Neural cell (in vitro differentiated cells): Measurements from ENCODE around the gene APOB.

Source experiments
- EP300 ChIP-seq: fragments of 450-650 bp; conservative IDR thresholded peaks from 2 replicates; pipeline ENCODE4 v1.6.1; 2014; ENCODE audit warnings: antibody characterized with exemption, mild to moderate bottlenecking, moderate library complexity; ENCODE audit not compliant: poor library complexity, severe bottlenecking
- EZH2 ChIP-seq: fragments of 200-600, 300-800 bp; shearing (Covaris generic), sonication (generic); IDR thresholded peaks from 2 replicates; pipeline ENCODE4 v1.6.1; 2014; ENCODE audit warnings: antibody characterized with exemption, low read length, borderline replicate concordance, mild to moderate bottlenecking; ENCODE audit not compliant: insufficient read depth, poor library complexity, severe bottlenecking
- POLR2AphosphoS5 ChIP-seq: IDR thresholded peaks from 2 replicates; pipeline ENCODE4 v1.6.1; 2012
- RAD21 ChIP-seq: fragments of 450-650 bp; conservative IDR thresholded peaks from 2 replicates; pipeline ENCODE4 v1.6.1; 2014; ENCODE audit warnings: antibody characterized with exemption, mild to moderate bottlenecking, moderate library complexity
- SMC3 ChIP-seq: fragments of 450-650 bp; conservative IDR thresholded peaks from 2 replicates; pipeline ENCODE4 v1.6.1; 2014; ENCODE audit warnings: antibody characterized with exemption, mild to moderate bottlenecking, moderate library complexity; ENCODE audit not compliant: poor library complexity
- TAF1 ChIP-seq: IDR thresholded peaks from 2 replicates; pipeline ENCODE4 v1.6.1; 2012; ENCODE audit warnings: low read depth
- TF ChIP-seq, protein P1 (sequence below): fragments of 450-650 bp; IDR thresholded peaks from 2 replicates; pipeline ENCODE4 v1.5.1; 2014; ENCODE audit warnings: antibody characterized with exemption, mild to moderate bottlenecking, moderate library complexity; ENCODE audit not compliant: poor library complexity, severe bottlenecking

DNA sequence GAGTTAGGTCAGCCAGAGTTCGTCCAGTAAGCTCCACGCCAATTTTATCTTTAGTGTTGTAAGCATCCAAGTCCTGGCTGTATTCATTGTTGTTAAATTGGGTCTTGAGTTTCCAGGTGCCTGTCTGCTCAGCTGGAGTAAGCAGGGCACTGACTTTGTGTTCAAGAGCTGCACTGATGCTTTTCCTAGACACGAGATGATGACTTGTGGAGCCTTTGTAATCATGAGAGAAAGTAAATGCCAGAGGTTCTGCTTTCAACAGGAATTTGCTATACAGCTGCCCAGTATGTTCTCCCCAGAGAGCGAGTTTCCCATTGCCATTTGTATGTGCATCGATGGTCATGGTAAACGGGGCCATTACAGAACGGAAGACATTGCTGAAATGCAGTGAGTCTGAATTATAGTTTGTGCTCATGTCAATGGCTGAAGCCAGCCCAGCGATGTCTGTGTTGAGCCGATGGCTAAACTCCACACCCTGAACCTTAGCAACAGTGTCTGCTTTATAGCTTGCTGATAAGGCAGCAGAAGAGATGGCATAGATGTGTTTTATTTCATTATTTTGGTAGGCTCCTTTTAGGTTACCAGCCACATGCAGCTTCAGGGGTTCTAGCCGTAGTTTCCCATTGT is 32.9 kb downstream of the APOB start:
- TF ChIP-seq, protein P1, sequence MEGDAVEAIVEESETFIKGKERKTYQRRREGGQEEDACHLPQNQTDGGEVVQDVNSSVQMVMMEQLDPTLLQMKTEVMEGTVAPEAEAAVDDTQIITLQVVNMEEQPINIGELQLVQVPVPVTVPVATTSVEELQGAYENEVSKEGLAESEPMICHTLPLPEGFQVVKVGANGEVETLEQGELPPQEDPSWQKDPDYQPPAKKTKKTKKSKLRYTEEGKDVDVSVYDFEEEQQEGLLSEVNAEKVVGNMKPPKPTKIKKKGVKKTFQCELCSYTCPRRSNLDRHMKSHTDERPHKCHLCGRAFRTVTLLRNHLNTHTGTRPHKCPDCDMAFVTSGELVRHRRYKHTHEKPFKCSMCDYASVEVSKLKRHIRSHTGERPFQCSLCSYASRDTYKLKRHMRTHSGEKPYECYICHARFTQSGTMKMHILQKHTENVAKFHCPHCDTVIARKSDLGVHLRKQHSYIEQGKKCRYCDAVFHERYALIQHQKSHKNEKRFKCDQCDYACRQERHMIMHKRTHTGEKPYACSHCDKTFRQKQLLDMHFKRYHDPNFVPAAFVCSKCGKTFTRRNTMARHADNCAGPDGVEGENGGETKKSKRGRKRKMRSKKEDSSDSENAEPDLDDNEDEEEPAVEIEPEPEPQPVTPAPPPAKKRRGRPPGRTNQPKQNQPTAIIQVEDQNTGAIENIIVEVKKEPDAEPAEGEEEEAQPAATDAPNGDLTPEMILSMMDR, result no peak
- no peak for TF ChIP-seq EZH2
- no peak for TF ChIP-seq TAF1
- no peak for TF ChIP-seq SMC3
- TF ChIP-seq POLR2AphosphoS5, result no peak
- no peak for TF ChIP-seq RAD21
- TF ChIP-seq EP300, result no peak
